ENCODE measurements around the gene SBF2.

- TF ChIP-seq CTCF (IDR thresholded peaks at IDR 0.05) (no peak), EP300 (IDR thresholded peaks at IDR 0.05) (no peak), POLR2A (IDR thresholded peaks at IDR 0.05) (no peak)
Measured at GRCh38 chr11:10302359-10302743, 8.3 kb upstream of the SBF2 start.

All from tibial nerve (tissue), 4 donors.